Measurements from ENCODE around the gene TTLL5. TPM values are rescaled to one million over a fixed set of nuclear protein-coding genes. Genes with fewer than 3 reads are reported as not detected.

Gene TTLL5
- total RNA-seq, 1 donor: 29.5 TPM

DNA sequence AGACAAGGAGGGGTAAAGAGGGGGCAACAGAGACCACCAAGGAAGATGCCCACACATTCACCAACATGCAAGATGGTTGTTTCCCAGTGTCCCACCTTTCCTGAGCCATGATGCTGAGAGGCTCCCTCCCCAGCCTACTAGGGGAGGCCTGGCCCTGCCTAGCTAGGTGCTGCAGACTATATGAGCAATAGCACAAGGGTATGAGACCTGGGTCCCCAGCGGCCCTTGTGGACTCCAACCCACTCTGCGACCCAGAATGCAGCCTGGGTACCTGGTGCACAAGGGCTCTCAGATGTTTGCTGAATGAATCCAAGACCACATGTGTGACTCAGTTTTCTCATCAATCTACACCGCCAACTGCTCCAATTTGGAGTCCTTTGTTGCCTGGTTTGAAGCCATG is 306.8 kb downstream of the TTLL5 start:
- no peak for DNase-seq (ENCODE audit: low read depth)
- no peak overlapping the region for H3K4me3 ChIP-seq (ENCODE audit: low read depth, low read length)
- TF ChIP-seq, protein P1, sequence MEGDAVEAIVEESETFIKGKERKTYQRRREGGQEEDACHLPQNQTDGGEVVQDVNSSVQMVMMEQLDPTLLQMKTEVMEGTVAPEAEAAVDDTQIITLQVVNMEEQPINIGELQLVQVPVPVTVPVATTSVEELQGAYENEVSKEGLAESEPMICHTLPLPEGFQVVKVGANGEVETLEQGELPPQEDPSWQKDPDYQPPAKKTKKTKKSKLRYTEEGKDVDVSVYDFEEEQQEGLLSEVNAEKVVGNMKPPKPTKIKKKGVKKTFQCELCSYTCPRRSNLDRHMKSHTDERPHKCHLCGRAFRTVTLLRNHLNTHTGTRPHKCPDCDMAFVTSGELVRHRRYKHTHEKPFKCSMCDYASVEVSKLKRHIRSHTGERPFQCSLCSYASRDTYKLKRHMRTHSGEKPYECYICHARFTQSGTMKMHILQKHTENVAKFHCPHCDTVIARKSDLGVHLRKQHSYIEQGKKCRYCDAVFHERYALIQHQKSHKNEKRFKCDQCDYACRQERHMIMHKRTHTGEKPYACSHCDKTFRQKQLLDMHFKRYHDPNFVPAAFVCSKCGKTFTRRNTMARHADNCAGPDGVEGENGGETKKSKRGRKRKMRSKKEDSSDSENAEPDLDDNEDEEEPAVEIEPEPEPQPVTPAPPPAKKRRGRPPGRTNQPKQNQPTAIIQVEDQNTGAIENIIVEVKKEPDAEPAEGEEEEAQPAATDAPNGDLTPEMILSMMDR (IDR thresholded peaks at IDR 0.05; ENCODE audit: insufficient read depth, low read length): no peak

DNA sequence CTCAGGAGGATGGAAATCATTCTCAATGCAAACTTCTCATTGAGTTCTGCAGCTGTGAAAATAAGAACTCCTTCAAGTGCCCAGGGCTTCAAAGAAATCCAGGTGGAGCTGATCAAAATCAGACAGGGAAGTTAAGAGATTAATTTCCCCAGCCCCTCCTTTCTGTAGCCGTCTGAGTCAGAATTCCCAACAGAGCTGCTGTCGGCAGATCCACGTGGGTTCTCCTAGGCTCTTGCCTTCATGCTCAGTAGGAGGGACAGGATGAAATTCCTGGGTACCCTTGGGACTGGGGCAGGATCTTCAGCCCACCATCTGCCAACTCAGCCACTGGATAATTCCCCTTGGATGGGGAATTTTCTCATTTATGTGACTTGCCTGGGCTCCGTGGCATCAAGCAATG is 307.4 kb downstream of the TTLL5 start:
- TF ChIP-seq, protein P1 (IDR thresholded peaks at IDR 0.05; ENCODE audit: insufficient read depth, low read length): no peak
- peak; percentile 83 for DNase-seq (ENCODE audit: low read depth)
- no peak overlapping the region for H3K4me3 ChIP-seq (ENCODE audit: low read depth, low read length)

DNA sequence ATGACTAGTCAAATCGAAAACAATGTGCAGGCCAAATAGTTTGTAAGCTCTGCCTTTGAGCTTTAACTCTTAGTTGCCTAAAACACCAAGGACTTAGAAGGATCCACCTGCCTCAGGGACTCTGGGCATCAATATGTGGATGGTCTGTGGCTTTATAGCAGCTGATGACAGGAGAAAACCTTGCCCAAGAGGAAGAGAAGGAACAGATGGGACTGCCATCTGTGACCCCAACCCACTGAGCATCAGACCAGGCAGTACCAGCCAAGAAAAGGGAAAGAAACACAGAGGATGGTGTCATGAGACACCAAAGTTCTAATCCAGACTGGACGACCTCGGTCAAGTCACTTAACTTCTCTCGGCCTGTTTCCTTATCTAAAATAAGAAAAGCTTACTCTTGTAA is 308.1 kb downstream of the TTLL5 start:
- no peak overlapping the region for H3K4me3 ChIP-seq (ENCODE audit: low read depth, low read length)
- TF ChIP-seq, protein P1 (IDR thresholded peaks at IDR 0.05; ENCODE audit: insufficient read depth, low read length): no peak
- DNase-seq (ENCODE audit: low read depth): no peak

DNA sequence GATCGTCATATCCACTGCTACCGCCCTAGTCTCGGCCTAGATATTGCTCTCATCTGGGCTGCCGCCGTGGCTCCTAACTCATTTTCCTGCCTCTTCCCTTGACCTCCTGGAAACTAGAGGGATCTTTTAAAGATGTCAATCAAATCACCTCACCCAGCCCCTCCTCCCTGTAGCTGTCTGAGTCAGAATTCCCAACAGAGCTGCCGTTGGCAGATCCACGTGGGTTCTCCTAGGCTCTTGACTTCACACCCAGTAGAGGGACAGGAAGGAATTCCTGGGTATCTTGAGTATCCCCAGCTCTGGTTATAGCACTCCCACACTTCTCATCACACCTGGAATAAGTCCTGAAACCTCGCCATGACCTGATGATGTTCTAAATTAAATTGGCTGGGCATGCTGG is 308.8 kb downstream of the TTLL5 start:
- no peak overlapping the region for H3K4me3 ChIP-seq (ENCODE audit: low read depth, low read length)
- TF ChIP-seq, protein P1 (IDR thresholded peaks at IDR 0.05; ENCODE audit: insufficient read depth, low read length): no peak
- no peak for DNase-seq (ENCODE audit: low read depth)

- H3K4me3 ChIP-seq (ENCODE audit: low read depth, low read length): no peak overlapping the region
- TF ChIP-seq, protein P1 (IDR thresholded peaks at IDR 0.05; ENCODE audit: insufficient read depth, low read length): no peak
- no peak for DNase-seq (ENCODE audit: low read depth)
These were observed 309.9 kb downstream of the TTLL5 start for GRCh38 chr14:75970989-75971388.

- no peak for DNase-seq (ENCODE audit: low read depth)
- TF ChIP-seq, protein P1 (IDR thresholded peaks at IDR 0.05; ENCODE audit: insufficient read depth, low read length): no peak
- H3K4me3 ChIP-seq (ENCODE audit: low read depth, low read length): no peak overlapping the region
These were observed 310.5 kb downstream of the TTLL5 start for GRCh38 chr14:75971509-75971908.

DNA sequence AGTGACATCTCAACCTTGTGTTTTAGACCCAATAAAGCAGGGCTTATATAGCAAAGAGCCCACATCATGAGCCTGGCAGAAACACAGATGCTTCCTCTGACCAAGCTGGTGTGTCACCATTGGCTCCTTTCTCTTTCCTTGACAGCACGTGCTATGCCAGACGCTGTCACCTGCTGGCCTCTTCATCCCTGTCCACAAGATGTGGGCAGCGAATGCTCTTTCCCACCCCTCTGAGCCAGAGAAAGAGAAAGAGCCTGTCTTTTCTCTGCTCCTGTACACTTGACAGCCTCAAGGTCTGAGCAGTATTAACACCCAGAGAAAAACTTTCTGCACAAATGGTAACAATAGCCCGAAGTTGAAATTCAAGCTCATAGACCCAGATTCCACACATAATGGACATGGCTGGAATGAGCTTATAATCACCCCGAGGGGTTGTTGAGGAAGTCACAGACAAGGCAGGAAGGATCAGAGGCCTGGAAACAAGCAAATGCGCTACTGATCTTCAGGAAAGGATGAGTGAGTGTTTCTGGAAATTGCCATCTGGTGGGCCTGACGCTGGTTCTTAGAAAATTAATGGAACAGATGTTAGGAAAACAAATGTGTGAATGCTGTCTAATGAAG is 311.9 kb downstream of the TTLL5 start:
- TF ChIP-seq, protein P1 (IDR thresholded peaks at IDR 0.05; ENCODE audit: insufficient read depth, low read length): no peak
- no peak for DNase-seq (ENCODE audit: low read depth)
- no peak overlapping the region for H3K4me3 ChIP-seq (ENCODE audit: low read depth, low read length)

Data from fibroblast of the aortic adventitia (primary cell).